ENCODE results near the gene NPRL2. TPM values are rescaled to one million over a fixed set of nuclear protein-coding genes. Genes with fewer than 3 reads are reported as not detected.

NPRL2 gene
- total RNA-seq, 1 donor from 2014 or later: 20.6 TPM

DNA sequence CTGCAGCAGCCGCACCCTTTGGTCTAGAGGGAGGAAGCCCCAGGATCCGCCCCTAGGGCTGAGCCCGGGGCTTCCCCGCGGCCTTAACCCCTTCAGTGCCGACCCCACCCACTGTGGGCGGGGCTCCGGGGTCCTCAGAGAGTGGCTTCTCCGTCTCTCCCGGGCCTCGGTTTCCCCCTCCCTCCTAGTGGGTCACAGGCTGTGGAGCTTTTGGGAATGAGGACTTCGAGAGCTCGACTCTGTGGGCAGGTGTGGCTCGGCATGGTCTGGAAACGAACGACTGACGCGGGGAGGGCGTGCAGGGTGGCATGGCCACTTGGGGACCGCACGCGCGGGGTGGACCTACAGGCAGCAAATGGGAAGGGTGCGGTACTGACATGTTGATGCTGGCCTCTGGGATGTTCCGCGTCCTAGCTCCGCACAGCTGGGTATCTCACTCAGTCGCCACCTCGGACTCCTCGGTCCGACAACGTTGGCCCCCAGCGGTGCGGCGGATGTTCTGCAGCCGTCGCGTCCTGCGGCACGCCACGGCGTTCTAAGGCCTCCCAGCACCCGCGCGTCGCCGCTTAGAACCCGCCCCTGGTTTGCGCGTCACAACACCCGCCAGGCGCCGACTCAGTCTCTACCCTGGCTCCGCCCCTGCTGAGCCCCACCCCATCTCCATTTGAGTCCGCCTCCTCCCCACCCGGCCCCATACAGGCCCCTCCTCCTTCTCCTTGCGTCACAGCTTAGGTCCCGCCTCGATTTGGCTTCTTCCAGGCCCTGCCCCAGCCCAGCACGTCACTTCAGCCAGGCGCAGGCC is 51.5 kb downstream of the NPRL2 start, which contains the start of the genes HYAL3 and NAA80:
TSS of gene HYAL3 (minus strand) at position 570 of the 802 bp plus-strand sequence. CDS start 3,803 bp downstream, outside the sequence.
TSS of gene NAA80 (minus strand) at position 570 of the 802 bp plus-strand sequence. CDS start 1,942 bp downstream, outside the sequence.
- DNase-seq (ENCODE audit: low spot score): peak; percentile 100
- intact Hi-C loops (cut with DNase I): no loop called here
- peak; percentile 93 for ATAC-seq

DNA sequence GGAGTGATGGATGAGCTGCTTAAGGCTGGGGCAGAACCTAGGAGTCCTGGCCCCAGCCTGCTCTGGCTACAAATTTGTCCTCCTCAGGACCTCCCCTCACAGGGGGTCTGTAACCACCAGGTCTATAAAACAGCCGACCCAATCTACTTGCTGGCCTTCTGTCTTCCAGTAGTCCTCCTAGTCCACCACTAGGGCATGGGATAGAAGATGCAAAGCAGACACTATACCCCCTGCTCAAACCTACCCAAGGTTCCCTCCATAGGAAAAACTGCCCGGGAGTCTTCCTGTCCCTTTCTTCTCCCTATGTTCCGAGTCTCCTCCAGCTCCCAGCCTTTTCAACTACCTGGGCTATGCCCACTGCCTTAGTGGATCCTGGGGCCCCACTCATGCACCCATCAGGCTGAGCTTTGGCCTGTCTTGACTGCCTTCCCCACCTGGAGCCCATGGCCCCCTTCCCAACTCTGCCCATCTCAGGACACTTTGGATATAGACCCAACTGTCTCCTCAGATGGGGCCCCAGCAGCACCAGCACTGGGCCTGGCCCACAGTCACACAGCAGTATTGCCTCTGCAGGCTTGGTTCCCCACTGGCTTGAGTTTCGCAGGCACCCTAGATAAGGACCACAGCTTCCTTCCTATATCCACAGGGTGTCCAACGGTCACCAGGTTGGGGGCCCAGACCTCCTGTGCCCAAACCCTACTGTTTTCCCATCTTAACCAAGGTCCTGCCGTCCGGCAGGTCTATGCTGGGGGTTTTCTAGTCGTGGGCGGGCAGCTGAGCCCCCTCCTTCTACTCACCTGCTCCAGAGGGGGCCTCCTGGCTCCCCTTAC is 52.5 kb downstream of the NPRL2 start:
- intact Hi-C loops (cut with DNase I): no loop called here
- ATAC-seq (no peak), DNase-seq (ENCODE audit: low spot score) (no peak)

DNA sequence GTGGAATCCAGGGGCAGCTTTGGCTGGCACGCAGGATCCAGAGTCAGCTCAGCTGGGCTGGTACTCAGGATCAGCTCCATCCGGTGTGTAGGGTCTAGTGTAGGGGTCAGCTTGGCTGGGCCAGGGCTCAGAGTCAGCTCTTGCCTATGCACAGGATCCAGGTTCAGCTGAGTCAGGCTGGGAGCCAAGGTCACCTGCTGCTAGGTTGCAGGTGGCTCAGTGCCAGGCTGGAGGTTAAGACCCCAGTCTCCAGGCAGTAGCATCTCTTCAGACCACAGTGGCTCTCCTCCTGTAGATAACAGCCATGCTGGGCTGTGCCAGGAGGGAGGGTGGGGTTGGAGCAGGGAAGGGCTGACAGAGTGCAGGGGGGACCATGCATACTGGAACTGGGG is 53.2 kb downstream of the NPRL2 start:
- DNase-seq (ENCODE audit: low spot score) (peak; percentile 73), ATAC-seq (no peak)
- intact Hi-C loops (cut with DNase I): no loop called here

Other genes starting within 250 kb of the NPRL2 start
- gene SEMA3F, start 195.5 kb downstream of the NPRL2 start, total RNA-seq: 29.3 TPM
- gene GNAT1, start 159.2 kb downstream of the NPRL2 start, total RNA-seq: not detected
- gene SLC38A3, start 145.5 kb downstream of the NPRL2 start, total RNA-seq: 2.5 TPM
- 313 TPM for gene GNAI2, start 114.6 kb downstream of the NPRL2 start, total RNA-seq
- 390 TPM for gene SEMA3B, start 81.6 kb downstream of the NPRL2 start, total RNA-seq
- gene LSMEM2, start 71.7 kb downstream of the NPRL2 start, total RNA-seq: 2.0 TPM
- gene IFRD2, start 58.3 kb downstream of the NPRL2 start, total RNA-seq: 51.2 TPM
- gene HYAL3, start 51.4 kb downstream of the NPRL2 start, total RNA-seq: 1.5 TPM
- 20.7 TPM for gene NAA80, start 51.4 kb downstream of the NPRL2 start, total RNA-seq
- gene HYAL1, start 47.2 kb downstream of the NPRL2 start, total RNA-seq: 19.4 TPM
- gene HYAL2, start 28.0 kb downstream of the NPRL2 start, total RNA-seq: 48.8 TPM
- gene TUSC2, start 22.6 kb downstream of the NPRL2 start, total RNA-seq: 17.7 TPM
- gene RASSF1, start 9.9 kb downstream of the NPRL2 start, total RNA-seq: 51.0 TPM
- 1.9 TPM for gene ZMYND10, start 5.0 kb downstream of the NPRL2 start, total RNA-seq
- gene CYB561D2, start 87 bp upstream of the NPRL2 start, total RNA-seq: 10.1 TPM
- 29.6 TPM for gene TMEM115, start 8.7 kb upstream of the NPRL2 start, total RNA-seq
- gene CACNA2D2, start 152.9 kb upstream of the NPRL2 start, total RNA-seq: 1.8 TPM
- gene C3orf18, start 217.0 kb upstream of the NPRL2 start, total RNA-seq: 16.1 TPM
- 21.3 TPM for gene HEMK1, start 218.7 kb upstream of the NPRL2 start, total RNA-seq